ENCODE measurements around the gene ABCD1.

GRCh38 chrX:153700376-153700945 is 24.2 kb upstream of the ABCD1 start:
- TF ChIP-seq, protein P1, sequence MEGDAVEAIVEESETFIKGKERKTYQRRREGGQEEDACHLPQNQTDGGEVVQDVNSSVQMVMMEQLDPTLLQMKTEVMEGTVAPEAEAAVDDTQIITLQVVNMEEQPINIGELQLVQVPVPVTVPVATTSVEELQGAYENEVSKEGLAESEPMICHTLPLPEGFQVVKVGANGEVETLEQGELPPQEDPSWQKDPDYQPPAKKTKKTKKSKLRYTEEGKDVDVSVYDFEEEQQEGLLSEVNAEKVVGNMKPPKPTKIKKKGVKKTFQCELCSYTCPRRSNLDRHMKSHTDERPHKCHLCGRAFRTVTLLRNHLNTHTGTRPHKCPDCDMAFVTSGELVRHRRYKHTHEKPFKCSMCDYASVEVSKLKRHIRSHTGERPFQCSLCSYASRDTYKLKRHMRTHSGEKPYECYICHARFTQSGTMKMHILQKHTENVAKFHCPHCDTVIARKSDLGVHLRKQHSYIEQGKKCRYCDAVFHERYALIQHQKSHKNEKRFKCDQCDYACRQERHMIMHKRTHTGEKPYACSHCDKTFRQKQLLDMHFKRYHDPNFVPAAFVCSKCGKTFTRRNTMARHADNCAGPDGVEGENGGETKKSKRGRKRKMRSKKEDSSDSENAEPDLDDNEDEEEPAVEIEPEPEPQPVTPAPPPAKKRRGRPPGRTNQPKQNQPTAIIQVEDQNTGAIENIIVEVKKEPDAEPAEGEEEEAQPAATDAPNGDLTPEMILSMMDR (IDR thresholded peaks at IDR 0.05) = no peak
- no peak for TF ChIP-seq EP300 (IDR thresholded peaks at IDR 0.05)

Measured in tibial nerve (tissue), 4 donors.